Stimulated activated CD8-positive, alpha-beta memory T cell treated with anti-CD3 and anti-CD28 coated beads, Interleukin-7, amount 100 ng/mL, for 48 hours (primary cell): ENCODE data around the gene CCDC33.

Source experiments
- DNase-seq, 2 donors: peaks; one replicate each; pipeline ENCODE4 v3.0.0-alpha.2; 2020; ENCODE audit warnings: low read depth in 1 of 2; ENCODE audit errors: extremely low read depth in 1 of 2

Gene CCDC33

GRCh38 chr15:74208901-74209559 lies 27.1 kb upstream of the CCDC33 start:
- DNase-seq = no peak

GRCh38 chr15:74209560-74209958 lies 26.6 kb upstream of the CCDC33 start:
- no peak for DNase-seq

- no peak for DNase-seq
Measured at GRCh38 chr15:74209997-74210671, 26.0 kb upstream of the CCDC33 start.

GRCh38 chr15:74210729-74211128 lies 25.4 kb upstream of the CCDC33 start:
- DNase-seq = no peak

- DNase-seq = no peak
Measured at GRCh38 chr15:74211656-74212055, 24.5 kb upstream of the CCDC33 start.

GRCh38 chr15:74212494-74212893 lies 23.6 kb upstream of the CCDC33 start:
- no peak for DNase-seq

GRCh38 chr15:74213858-74214284 lies 22.3 kb upstream of the CCDC33 start:
- no peak for DNase-seq

- no peak for DNase-seq
Measured at GRCh38 chr15:74214324-74215021, 21.7 kb upstream of the CCDC33 start.

- DNase-seq = no peak
Measured at GRCh38 chr15:74215958-74216357, 20.2 kb upstream of the CCDC33 start.

- DNase-seq = no peak
Measured at GRCh38 chr15:74216949-74217348, 19.2 kb upstream of the CCDC33 start.

- DNase-seq = no peak
Measured at GRCh38 chr15:74217907-74218885, 17.9 kb upstream of the CCDC33 start.

GRCh38 chr15:74220475-74221248 lies 15.5 kb upstream of the CCDC33 start:
- no peak for DNase-seq

- DNase-seq = no peak
Measured at GRCh38 chr15:74221399-74222239, 14.5 kb upstream of the CCDC33 start.

GRCh38 chr15:74222240-74223119 lies 13.6 kb upstream of the CCDC33 start:
- DNase-seq = no peak

- DNase-seq = no peak
Measured at GRCh38 chr15:74225928-74226327, 10.2 kb upstream of the CCDC33 start.

GRCh38 chr15:74226761-74227540 lies 9.2 kb upstream of the CCDC33 start:
- DNase-seq = no peak

- DNase-seq = no peak
Measured at GRCh38 chr15:74227968-74228722, 8.0 kb upstream of the CCDC33 start.
